Measurements from ENCODE around the gene BNC2.

DNA sequence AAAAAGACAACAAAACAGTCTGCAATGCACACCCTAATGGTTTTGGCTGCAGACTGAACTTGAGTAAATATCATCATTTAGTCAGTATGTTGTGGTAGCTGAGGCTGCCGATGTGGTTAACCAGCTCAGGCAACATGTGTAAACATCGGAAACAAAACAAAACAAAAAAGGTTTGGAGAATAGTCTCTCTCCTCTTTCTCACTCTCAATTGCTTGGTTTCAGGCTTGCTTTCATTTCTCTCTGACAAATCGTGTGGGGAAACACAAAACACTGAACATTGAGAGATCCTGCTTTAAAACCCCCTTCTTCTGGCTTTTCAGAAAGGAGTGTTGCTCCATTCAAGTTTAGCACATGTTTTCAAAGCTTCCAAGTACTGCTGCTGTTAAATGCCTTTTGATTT, 453.3 kb downstream of the BNC2 start:
- TF ChIP-seq, protein P1, sequence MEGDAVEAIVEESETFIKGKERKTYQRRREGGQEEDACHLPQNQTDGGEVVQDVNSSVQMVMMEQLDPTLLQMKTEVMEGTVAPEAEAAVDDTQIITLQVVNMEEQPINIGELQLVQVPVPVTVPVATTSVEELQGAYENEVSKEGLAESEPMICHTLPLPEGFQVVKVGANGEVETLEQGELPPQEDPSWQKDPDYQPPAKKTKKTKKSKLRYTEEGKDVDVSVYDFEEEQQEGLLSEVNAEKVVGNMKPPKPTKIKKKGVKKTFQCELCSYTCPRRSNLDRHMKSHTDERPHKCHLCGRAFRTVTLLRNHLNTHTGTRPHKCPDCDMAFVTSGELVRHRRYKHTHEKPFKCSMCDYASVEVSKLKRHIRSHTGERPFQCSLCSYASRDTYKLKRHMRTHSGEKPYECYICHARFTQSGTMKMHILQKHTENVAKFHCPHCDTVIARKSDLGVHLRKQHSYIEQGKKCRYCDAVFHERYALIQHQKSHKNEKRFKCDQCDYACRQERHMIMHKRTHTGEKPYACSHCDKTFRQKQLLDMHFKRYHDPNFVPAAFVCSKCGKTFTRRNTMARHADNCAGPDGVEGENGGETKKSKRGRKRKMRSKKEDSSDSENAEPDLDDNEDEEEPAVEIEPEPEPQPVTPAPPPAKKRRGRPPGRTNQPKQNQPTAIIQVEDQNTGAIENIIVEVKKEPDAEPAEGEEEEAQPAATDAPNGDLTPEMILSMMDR (conservative IDR thresholded peaks at IDR 0.05 in 1 of 2, IDR thresholded peaks at IDR 0.05 in 1 of 2; ENCODE audit: low read depth in 1 of 2, low read length in 2 of 2), result no peak
- no peak for TF ChIP-seq EZH2 (IDR thresholded peaks at IDR 0.05; ENCODE audit: low read length, missing control alignments)

Data from fibroblast of lung (primary cell).